Panc1 (cell line): ENCODE data around the gene HIGD1C. TPM values are rescaled to one million over a fixed set of nuclear protein-coding genes. Genes with fewer than 3 reads are reported as not detected.

Experiments
- ATAC-seq: fragments of 200-7000 bp; cut with Tn5 transposase; 2 replicates; pipeline ENCODE4 v1.9.1; 2020; ENCODE audit warnings: mild to moderate bottlenecking, moderate library complexity
- BruUV-seq: library from RNA; stranded (reverse); fragments of 400-500 nt; replicated peaks from 2 replicates; lab custom pipeline; 2021; lab: Mats Ljungman, UMichigan
- CTCF ChIA-PET: fragments of 300-600 bp; sonication (Branson Sonifier 250); formaldehyde crosslinking; loops from one replicate; lab custom pipeline; 2022; ENCODE audit warnings: antibody characterized with exemption; lab: Charles Lee
- POLR2A ChIA-PET: fragments of 300-600 bp; sonication (Branson Sonifier 250); formaldehyde crosslinking; loops from one replicate; lab custom pipeline; 2022; ENCODE audit warnings: antibody characterized with exemption; lab: Charles Lee
- DNase-seq: peaks from one replicate; pipeline ENCODE4 v3.0.0-alpha.2; 2010; ENCODE audit warnings: low read depth, low spot score
- H3K27ac ChIP-seq: 2 replicates; pipeline ENCODE4 v1.5.1; 2011; ENCODE audit warnings: mild to moderate bottlenecking, low read length, inconsistent platforms
- H3K27me3 ChIP-seq: fragments of 200-500 bp; sonication (Bioruptor generic); 2 replicates; pipeline ENCODE4 v1.6.0; 2014; ENCODE audit warnings: low read length, inconsistent platforms; ENCODE audit not compliant: control insufficient read depth, insufficient read depth
- H3K36me3 ChIP-seq: fragments of 200-500 bp; sonication (Bioruptor generic); 2 replicates; pipeline ENCODE4 v1.5.1; 2014; ENCODE audit warnings: inconsistent platforms, mild to moderate bottlenecking, low read length, moderate library complexity; ENCODE audit not compliant: control insufficient read depth, insufficient read depth
- H3K4me1 ChIP-seq: 2 replicates; pipeline ENCODE4 v1.5.1; 2011; ENCODE audit warnings: inconsistent platforms, mild to moderate bottlenecking, low read length, moderate library complexity; ENCODE audit not compliant: control insufficient read depth, insufficient read depth
- H3K4me3 ChIP-seq, 2 experiments: 2 replicates each; pipeline ENCODE4 v1.5.1; 2011 to 2012; ENCODE audit warnings: low read depth in 2 of 2, low read length in 2 of 2, mild to moderate bottlenecking in 2 of 2, inconsistent platforms in 1 of 2, moderate library complexity in 1 of 2
- H3K9me3 ChIP-seq: fragments of 200-500 bp; sonication (Bioruptor generic); 2 replicates; pipeline ENCODE4 v1.5.1; 2014; ENCODE audit warnings: low read depth, mild to moderate bottlenecking, inconsistent platforms, low read length, moderate library complexity; ENCODE audit not compliant: control insufficient read depth, insufficient read depth
- CTCF ChIP-seq: fragments of 450-650 bp; IDR thresholded peaks from 2 replicates; pipeline ENCODE4 v1.5.1; 2017; ENCODE audit warnings: mild to moderate bottlenecking
- POLR2AphosphoS5 ChIP-seq: IDR thresholded peaks from 2 replicates; pipeline ENCODE4 v1.6.1; 2012; ENCODE audit warnings: mild to moderate bottlenecking, low read depth, low read length, moderate library complexity
- REST ChIP-seq, 2 experiments: IDR thresholded peaks; 2 replicates each; pipeline ENCODE4 v1.6.1; 2011 to 2012; ENCODE audit warnings: low read depth in 2 of 2, control low read depth in 1 of 2, low read length in 1 of 2, mild to moderate bottlenecking in 1 of 2, moderate library complexity in 1 of 2; ENCODE audit not compliant: insufficient read depth in 1 of 2
- SIN3A ChIP-seq: IDR thresholded peaks from 2 replicates; pipeline ENCODE4 v1.6.1; 2012; ENCODE audit warnings: low read depth, mild to moderate bottlenecking, low read length, moderate library complexity, borderline replicate concordance; ENCODE audit not compliant: insufficient read depth
- TCF7L2 ChIP-seq: IDR thresholded peaks from 2 replicates; pipeline ENCODE4 v1.6.1; 2011; ENCODE audit warnings: mild to moderate bottlenecking, low read depth, low read length, inconsistent platforms
- in situ Hi-C: cut with HindIII; loops from 2 replicates; pipeline ENCODE4 v1.10.0; 2016; ENCODE audit warnings: low sequenced_read_pairs, low pct_unique_long_range_greater_than_20kb
- intact Hi-C: fragments of 100-400 bp; cut with micrococcal nuclease; formaldehyde crosslinking; loops from one replicate; pipeline ENCODE4 v1.10.0; 2022; ENCODE audit not compliant: unreplicated experiment
- total RNA-seq: library from RNA; stranded (reverse); gene quantifications from one replicate; pipeline ENCODE4 v1.2.1, GENCODE V29; 2021; ENCODE audit not compliant: unreplicated experiment

HIGD1C gene
- total RNA-seq, 1 experiment from 2014 or later, result not detected

GRCh38 chr12:50984586-50985298, 32.4 kb downstream of the HIGD1C start:
- Histone ChIP-seq H3K27ac (no peak overlapping the region), H3K9me3 (no peaks in the 10 kb centered on the region), H3K4me3 (no peak overlapping the region), H3K36me3 (peaks cover 3% of the 10 kb centered on the region), H3K27me3 (no peaks in the 10 kb centered on the region), H3K4me1 (no peaks in the 10 kb centered on the region)
- BruUV-seq, result no TSS peak
- ATAC-seq (no peak), DNase-seq (no peak)
- TF ChIP-seq CTCF, result no peak
- TF ChIP-seq REST (IDR thresholded peaks at IDR 0.05; ENCODE audit: insufficient read depth in 1 of 2, low read depth in 2 of 2, low read length in 1 of 2), result no peak
- no peak for TF ChIP-seq POLR2AphosphoS5
- no peak for TF ChIP-seq SIN3A
- no peak for TF ChIP-seq TCF7L2
- ChIA-PET CTCF (no interaction called here), POLR2A (no interaction called here)
- in situ Hi-C loops (no loop called here), intact Hi-C loops (loop anchor here (5.0 kb wide), 1 partner anchor 217 kb away; no protein-coding TSS in a partner anchor)

GRCh38 chr12:50985322-50985721, 33.0 kb downstream of the HIGD1C start:
- ATAC-seq, result no peak
- Histone ChIP-seq H3K36me3 (peaks cover 5% of the 10 kb centered on the region), H3K27me3 (no peaks in the 10 kb centered on the region), H3K4me1 (no peaks in the 10 kb centered on the region), H3K27ac (no peak overlapping the region), H3K9me3 (no peaks in the 10 kb centered on the region), H3K4me3 (no peak overlapping the region)
- in situ Hi-C loops (no loop called here), intact Hi-C loops (loop anchor here (5.0 kb wide), 1 partner anchor 218 kb away; no protein-coding TSS in a partner anchor)
- DNase-seq, result peak; percentile 47
- ChIA-PET POLR2A (no interaction called here), CTCF (no interaction called here)
- no TSS peak for BruUV-seq
- no peak for TF ChIP-seq CTCF
- TF ChIP-seq REST (IDR thresholded peaks at IDR 0.05; ENCODE audit: insufficient read depth in 1 of 2, low read depth in 2 of 2, low read length in 1 of 2), result no peak
- TF ChIP-seq TCF7L2, result no peak
- no peak for TF ChIP-seq POLR2AphosphoS5
- TF ChIP-seq SIN3A, result no peak
